ENCODE data around the gene DISP2. TPM values are rescaled to one million over a fixed set of nuclear protein-coding genes. Genes with fewer than 3 reads are reported as not detected.
A peak's percentile ranks its signal among the peaks of the same experiment; 100 is the strongest.

The DISP2 gene
- total and polyA plus RNA-seq, 9 of the 15 experiments (the other 6 are each of a cell fraction or from before 2014, with no cell fraction given), result 0.06 to 0.89 (median 0.15) TPM; not detected in 1

DNA sequence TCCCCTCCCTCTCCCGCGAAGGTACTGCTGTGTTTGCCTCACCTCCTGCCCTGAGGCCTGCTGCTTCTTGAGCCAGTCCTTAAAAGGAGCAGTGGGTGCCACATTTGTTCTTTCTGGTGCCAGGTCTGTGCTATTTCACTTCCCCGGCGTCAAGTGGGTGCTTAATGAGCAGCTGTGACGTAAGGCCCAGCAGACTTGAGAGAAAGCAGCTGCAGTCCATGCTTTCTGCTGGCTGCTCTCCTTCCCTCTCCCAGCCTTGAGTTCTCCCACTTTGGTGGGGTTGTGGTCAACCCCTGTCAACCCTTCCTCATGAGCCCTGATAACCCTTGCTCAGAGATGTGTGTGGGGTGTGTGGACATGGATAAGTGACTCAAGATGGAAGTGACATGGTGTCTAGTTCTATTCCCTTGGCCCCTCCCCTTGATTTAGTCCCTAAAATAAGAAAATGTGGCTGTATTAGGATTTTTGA, 27.6 kb upstream of the DISP2 start (continued):
- TF ChIP-seq CREB1 (IDR thresholded peaks at IDR 0.05), result peak; percentile 44; the same call in 1 of the 2 replicates
- peak; percentile 54; the same call in 1 of the 2 replicates for TF ChIP-seq CREB1 (CRISPR knock-in tag; IDR thresholded peaks at IDR 0.05)
- TF ChIP-seq SMAD3 (CRISPR knock-in tag; conservative IDR thresholded peaks at IDR 0.05), result 0 out of 2 replicates have a peak, but pooled peaks have one; percentile 29
- no peak for TF ChIP-seq SIN3B (IDR thresholded peaks at IDR 0.05; ENCODE audit: low read depth)
- TF ChIP-seq, protein P1, sequence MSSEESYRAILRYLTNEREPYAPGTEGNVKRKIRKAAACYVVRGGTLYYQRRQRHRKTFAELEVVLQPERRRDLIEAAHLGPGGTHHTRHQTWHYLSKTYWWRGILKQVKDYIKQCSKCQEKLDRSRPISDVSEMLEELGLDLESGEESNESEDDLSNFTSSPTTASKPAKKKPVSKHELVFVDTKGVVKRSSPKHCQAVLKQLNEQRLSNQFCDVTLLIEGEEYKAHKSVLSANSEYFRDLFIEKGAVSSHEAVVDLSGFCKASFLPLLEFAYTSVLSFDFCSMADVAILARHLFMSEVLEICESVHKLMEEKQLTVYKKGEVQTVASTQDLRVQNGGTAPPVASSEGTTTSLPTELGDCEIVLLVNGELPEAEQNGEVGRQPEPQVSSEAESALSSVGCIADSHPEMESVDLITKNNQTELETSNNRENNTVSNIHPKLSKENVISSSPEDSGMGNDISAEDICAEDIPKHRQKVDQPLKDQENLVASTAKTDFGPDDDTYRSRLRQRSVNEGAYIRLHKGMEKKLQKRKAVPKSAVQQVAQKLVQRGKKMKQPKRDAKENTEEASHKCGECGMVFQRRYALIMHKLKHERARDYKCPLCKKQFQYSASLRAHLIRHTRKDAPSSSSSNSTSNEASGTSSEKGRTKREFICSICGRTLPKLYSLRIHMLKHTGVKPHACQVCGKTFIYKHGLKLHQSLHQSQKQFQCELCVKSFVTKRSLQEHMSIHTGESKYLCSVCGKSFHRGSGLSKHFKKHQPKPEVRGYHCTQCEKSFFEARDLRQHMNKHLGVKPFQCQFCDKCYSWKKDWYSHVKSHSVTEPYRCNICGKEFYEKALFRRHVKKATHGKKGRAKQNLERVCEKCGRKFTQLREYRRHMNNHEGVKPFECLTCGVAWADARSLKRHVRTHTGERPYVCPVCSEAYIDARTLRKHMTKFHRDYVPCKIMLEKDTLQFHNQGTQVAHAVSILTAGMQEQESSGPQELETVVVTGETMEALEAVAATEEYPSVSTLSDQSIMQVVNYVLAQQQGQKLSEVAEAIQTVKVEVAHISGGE (CRISPR knock-in tag; IDR thresholded peaks at IDR 0.05), result peak in 1 of 3 experiments; percentile 54; a peak in 1 of 6 replicates
- TF ChIP-seq KDM1A (IDR thresholded peaks at IDR 0.05), result peak; percentile 15; a peak in 1 of 4 replicates
- TF ChIP-seq BRCA1 (IDR thresholded peaks at IDR 0.05), result no peak
- TF ChIP-seq BRCA1 (CRISPR knock-in tag; IDR thresholded peaks at IDR 0.05), result no peak
- TF ChIP-seq FOXJ2 (tag; IDR thresholded peaks at IDR 0.05), result no peak
- no peak for TF ChIP-seq ADNP (tag; IDR thresholded peaks at IDR 0.05)
- TF ChIP-seq CEBPB (tag; IDR thresholded peaks at IDR 0.05), result no peak; the same call in 1 of the 2 replicates
- no peak for TF ChIP-seq IFI16 (CRISPR knock-in tag; IDR thresholded peaks at IDR 0.05)
- TF ChIP-seq JUNB (CRISPR knock-in tag; conservative IDR thresholded peaks at IDR 0.05), result no peak
- peak; percentile 83 for TF ChIP-seq MEIS2 (IDR thresholded peaks at IDR 0.05; ENCODE audit: partially characterized antibody)
- no peak for TF ChIP-seq ZKSCAN1 (IDR thresholded peaks at IDR 0.05; ENCODE audit: low read depth, low read length)
- TF ChIP-seq, protein P2, sequence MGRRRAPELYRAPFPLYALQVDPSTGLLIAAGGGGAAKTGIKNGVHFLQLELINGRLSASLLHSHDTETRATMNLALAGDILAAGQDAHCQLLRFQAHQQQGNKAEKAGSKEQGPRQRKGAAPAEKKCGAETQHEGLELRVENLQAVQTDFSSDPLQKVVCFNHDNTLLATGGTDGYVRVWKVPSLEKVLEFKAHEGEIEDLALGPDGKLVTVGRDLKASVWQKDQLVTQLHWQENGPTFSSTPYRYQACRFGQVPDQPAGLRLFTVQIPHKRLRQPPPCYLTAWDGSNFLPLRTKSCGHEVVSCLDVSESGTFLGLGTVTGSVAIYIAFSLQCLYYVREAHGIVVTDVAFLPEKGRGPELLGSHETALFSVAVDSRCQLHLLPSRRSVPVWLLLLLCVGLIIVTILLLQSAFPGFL (CRISPR knock-in tag; IDR thresholded peaks at IDR 0.05), result no peak
- TF ChIP-seq ZKSCAN8 (CRISPR knock-in tag; IDR thresholded peaks at IDR 0.05), result 0 out of 2 replicates have a peak, but pooled peaks have one; percentile 58
- 0 out of 2 replicates have a peak, but pooled peaks have one; percentile 14 for TF ChIP-seq SPI1 (IDR thresholded peaks at IDR 0.05; ENCODE audit: borderline replicate concordance, low read depth, low read length)
- no peak for TF ChIP-seq PCBP2 (IDR thresholded peaks at IDR 0.05; ENCODE audit: low read depth, low read length, poor library complexity, severe bottlenecking)
- TF ChIP-seq HDAC3 (IDR thresholded peaks at IDR 0.05; ENCODE audit: borderline replicate concordance, partially characterized antibody), result no peak
- TF ChIP-seq, protein P3, sequence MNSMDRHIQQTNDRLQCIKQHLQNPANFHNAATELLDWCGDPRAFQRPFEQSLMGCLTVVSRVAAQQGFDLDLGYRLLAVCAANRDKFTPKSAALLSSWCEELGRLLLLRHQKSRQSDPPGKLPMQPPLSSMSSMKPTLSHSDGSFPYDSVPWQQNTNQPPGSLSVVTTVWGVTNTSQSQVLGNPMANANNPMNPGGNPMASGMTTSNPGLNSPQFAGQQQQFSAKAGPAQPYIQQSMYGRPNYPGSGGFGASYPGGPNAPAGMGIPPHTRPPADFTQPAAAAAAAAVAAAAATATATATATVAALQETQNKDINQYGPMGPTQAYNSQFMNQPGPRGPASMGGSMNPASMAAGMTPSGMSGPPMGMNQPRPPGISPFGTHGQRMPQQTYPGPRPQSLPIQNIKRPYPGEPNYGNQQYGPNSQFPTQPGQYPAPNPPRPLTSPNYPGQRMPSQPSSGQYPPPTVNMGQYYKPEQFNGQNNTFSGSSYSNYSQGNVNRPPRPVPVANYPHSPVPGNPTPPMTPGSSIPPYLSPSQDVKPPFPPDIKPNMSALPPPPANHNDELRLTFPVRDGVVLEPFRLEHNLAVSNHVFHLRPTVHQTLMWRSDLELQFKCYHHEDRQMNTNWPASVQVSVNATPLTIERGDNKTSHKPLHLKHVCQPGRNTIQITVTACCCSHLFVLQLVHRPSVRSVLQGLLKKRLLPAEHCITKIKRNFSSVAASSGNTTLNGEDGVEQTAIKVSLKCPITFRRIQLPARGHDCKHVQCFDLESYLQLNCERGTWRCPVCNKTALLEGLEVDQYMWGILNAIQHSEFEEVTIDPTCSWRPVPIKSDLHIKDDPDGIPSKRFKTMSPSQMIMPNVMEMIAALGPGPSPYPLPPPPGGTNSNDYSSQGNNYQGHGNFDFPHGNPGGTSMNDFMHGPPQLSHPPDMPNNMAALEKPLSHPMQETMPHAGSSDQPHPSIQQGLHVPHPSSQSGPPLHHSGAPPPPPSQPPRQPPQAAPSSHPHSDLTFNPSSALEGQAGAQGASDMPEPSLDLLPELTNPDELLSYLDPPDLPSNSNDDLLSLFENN (IDR thresholded peaks at IDR 0.05; ENCODE audit: low read depth in 2 of 2, low read length in 2 of 2), result 0 out of 4 replicates have a peak, but pooled peaks of 1 of the 2 experiments have one; percentile 16
- 0 out of 4 replicates have a peak, but pooled peaks of 1 of the 2 experiments have one; percentile 38 for TF ChIP-seq TRIM24 (IDR thresholded peaks at IDR 0.05)

Measured in K562 (cell line).